Lower leg skin (tissue), 3 donors: ENCODE data around the gene PKD1.
"Not testable (repeated sequence)": the region's sequence is repeated elsewhere in the genome, so short reads cannot be mapped to it uniquely, and the experiment has no call there.

ENCODE experiments used
- POLR2A ChIP-seq, 2 donors: fragments of 450-650 bp; IDR thresholded peaks; one replicate each; pipeline ENCODE4 v1.6.1; 2016 to 2017; ENCODE audit warnings: antibody characterized with exemption in 2 of 2, mild to moderate bottlenecking in 1 of 2, moderate library complexity in 1 of 2
- TF ChIP-seq, protein P1 (sequence below), 3 donors: fragments of 450-650 bp; IDR thresholded peaks; one replicate each; pipeline ENCODE4 v1.5.1; 2016; ENCODE audit warnings: antibody characterized with exemption in 3 of 3, mild to moderate bottlenecking in 3 of 3, moderate library complexity in 2 of 3

- TF ChIP-seq, protein P1, sequence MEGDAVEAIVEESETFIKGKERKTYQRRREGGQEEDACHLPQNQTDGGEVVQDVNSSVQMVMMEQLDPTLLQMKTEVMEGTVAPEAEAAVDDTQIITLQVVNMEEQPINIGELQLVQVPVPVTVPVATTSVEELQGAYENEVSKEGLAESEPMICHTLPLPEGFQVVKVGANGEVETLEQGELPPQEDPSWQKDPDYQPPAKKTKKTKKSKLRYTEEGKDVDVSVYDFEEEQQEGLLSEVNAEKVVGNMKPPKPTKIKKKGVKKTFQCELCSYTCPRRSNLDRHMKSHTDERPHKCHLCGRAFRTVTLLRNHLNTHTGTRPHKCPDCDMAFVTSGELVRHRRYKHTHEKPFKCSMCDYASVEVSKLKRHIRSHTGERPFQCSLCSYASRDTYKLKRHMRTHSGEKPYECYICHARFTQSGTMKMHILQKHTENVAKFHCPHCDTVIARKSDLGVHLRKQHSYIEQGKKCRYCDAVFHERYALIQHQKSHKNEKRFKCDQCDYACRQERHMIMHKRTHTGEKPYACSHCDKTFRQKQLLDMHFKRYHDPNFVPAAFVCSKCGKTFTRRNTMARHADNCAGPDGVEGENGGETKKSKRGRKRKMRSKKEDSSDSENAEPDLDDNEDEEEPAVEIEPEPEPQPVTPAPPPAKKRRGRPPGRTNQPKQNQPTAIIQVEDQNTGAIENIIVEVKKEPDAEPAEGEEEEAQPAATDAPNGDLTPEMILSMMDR (IDR thresholded peaks at IDR 0.05), result not testable (repeated sequence)
- TF ChIP-seq POLR2A (IDR thresholded peaks at IDR 0.05), result not testable (repeated sequence)
These were observed 20.7 kb downstream of the PKD1 start for GRCh38 chr16:2114885-2115590.
